Measurements from ENCODE around the gene ETFA. TPM values are rescaled to one million over a fixed set of nuclear protein-coding genes. Genes with fewer than 3 reads are reported as not detected.

The ETFA gene
- total RNA-seq, 1 experiment from 2014 or later = 223 TPM

DNA sequence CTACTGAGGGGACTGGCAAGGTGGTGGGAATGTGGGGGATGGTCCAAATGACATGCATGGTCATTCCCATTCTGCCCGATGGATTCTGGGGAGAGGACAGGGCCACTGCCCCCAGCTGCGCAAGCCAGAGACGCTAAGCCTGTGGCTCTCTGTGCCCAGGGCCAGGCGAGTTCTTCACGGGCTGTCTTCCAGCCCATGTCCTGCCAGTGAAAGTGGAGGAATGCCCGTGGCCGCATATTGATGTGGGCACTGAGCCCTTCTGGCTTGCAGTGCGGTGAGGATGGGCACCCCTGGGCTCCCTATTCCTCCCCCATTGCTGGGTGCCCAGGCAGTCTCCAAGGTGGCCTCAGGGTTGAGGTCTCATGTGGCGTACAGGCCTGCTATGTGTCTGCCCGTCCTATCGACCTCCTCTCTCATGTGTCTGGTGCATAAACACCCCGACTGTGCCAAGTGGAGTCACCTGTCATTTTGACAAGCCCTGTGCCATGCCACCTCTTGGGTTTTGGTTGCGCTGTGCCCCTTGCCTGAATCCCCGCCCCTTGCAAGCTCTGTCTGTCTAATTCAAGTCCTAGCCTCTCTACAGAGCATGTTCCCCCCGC lies 134.7 kb downstream of the ETFA start:
- DNase-seq (ENCODE audit: low spot score) = no peak

DNA sequence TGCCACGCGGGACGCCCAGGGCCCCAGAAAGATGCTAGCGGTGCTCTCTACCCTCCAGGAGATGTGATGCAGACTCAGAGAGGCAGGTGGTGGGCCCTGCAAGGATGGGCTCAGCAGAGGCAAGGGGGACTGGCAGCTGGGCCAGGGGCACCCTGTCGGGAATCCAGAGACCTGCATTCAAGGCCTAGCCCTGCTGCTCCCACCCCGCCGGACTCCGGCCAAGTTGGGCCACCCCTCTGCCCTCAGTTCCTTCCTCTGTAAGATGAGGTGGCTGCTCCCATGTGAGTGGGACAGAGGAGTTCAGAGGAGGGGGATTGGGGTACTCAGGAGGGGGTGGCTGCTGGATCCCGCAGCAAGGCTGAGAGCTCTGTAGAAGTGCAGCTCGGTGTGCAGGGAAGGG lies 135.2 kb downstream of the ETFA start:
- DNase-seq (ENCODE audit: low spot score) = no peak

DNA sequence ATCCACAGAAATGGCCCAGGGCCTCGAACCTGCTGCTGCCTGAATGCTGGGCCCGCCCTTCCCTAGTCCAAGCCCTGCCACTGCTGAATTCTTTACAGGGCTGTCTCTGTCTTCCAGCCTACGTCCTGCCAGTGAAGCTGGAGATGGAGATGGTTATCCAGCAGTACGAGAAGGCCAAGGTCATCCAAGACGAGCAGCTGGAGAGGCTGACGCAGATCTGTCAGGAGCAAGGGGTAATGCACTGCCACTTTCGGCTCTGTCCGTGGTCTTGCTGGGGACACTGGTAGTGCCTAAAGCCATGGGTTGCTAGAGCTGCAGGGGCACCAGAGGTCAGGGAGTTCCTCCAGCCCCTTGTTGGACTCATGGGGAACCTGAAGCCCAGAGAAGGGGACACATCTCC lies 135.8 kb downstream of the ETFA start:
- DNase-seq (ENCODE audit: low spot score) = no peak

DNA sequence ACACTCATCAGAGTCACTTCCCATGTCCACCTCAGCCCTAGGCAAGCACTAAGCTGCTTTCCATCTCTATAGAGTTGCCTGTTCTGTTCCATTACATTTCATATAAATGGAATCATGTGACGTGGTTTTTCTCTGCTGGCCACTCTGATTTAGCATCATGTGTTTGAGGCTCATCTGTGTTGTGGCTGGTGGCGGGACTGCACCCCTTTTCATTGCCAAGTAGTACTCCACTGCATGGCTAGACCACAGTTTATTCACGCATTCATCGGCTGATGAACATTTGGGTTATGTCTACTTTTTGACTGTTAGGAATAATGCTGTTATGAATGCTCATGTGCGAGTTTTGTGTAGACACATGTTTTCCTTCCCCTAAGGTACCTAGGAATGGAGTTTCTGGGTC lies 136.6 kb downstream of the ETFA start:
- no peak for DNase-seq (ENCODE audit: low spot score)

DNA sequence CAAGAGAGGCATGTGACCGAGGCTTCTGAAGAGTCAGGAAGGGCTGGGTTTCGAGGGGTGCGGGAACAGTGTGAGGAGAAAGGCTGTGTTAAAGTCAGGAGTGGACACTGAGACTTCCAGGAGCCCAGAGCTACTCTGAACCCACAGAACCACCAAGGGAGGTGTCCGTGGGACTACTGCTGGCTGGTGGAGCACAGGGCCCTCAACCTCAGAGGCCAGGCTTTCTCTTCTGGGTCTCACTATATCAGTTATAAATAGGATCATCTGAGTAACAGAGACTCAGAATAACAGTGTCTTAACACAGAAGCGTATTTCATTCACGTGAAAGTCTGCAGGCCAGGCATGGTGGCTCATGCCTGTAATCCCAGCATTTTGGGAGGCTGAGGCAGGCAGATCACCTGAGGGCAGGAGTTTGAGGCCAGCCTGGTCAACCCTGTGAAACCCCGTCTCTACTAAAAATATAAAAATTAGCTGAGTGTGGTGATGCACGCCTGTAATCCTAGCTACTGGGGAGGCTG lies 137.9 kb downstream of the ETFA start:
- no peak for DNase-seq (ENCODE audit: low spot score)

DNA sequence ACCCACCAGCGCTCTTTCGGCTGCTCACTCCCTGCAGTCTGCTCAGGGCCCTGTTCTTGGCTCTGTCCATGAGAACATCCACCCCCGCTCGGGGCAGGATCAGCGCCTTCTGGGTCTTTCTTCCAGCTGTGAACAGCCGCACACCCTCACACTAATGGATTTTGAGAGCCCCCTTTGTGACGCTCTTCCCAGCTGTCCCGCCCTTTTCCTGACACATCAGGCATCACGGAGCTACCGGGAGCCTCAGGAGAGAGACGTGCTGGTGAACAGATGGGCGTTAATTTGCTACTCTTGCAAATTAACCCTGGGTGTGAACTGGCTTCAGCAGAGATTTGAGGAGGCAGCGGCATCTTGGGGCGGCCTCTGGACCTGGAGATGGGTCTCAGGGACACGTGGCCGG lies 138.5 kb downstream of the ETFA start:
- no peak for DNase-seq (ENCODE audit: low spot score)

DNA sequence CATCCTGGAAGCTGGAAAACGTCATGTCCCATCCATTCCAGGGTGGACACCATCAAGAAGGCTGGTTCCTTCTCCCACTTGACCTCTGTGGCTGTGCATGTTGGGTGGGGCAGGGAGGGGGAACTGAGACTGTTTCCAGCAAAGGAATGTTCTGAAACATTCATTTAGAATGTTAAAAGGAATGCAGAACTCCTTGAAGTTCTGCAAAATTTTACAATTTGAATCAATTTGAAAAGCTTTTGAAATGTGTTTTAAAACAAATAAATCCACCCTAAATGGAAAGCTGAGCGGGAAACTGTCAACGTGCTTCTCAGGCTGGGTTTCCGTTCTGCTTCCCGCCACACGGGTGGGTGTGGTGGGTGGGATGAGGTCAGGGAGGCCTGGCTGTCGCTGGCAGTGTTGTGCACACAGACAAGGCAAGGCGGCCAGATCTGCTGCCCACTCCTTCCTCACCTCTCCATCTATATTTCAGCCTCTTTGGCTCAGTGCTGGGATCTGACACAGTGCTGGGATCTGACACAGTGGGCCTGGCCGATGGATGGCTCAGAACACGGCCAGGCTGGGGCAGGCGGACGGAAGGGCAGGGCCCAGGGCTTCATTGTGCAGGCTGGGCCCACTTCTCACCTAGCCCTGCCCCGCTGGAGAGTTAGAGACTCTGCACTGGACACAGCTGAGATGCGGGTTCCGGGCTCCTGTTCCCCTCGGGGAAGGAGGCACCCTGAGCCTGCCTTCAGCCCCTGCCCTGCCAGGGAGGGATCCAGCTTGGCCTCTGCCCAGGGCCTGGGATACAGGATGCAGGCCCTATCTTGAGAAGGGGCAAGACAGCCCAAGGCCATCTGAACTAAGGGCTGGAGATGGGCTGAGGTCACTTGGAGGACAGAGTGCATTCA lies 141.1 kb downstream of the ETFA start:
- DNase-seq (ENCODE audit: low spot score) = no peak

DNA sequence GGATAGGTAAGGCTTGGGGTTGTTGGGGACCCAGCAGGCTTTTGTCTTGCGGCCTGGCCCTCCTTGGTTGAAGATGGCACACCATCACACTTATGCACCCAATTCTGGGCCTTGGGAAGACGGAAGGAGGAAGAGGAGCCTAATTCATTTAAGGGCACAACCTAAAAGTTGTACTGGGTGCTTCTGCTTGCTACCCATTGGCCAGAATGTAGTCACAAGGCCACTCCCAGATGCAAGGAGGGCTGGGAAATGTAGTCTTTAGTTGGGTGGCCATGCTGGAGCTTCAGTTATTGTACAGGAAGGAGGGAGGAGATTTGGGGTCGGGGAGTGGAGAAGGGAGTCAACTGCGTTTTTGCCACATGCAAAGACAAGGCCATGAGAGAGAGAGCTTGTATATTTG lies 142.3 kb downstream of the ETFA start:
- DNase-seq (ENCODE audit: low spot score) = peak; percentile 33

DNA sequence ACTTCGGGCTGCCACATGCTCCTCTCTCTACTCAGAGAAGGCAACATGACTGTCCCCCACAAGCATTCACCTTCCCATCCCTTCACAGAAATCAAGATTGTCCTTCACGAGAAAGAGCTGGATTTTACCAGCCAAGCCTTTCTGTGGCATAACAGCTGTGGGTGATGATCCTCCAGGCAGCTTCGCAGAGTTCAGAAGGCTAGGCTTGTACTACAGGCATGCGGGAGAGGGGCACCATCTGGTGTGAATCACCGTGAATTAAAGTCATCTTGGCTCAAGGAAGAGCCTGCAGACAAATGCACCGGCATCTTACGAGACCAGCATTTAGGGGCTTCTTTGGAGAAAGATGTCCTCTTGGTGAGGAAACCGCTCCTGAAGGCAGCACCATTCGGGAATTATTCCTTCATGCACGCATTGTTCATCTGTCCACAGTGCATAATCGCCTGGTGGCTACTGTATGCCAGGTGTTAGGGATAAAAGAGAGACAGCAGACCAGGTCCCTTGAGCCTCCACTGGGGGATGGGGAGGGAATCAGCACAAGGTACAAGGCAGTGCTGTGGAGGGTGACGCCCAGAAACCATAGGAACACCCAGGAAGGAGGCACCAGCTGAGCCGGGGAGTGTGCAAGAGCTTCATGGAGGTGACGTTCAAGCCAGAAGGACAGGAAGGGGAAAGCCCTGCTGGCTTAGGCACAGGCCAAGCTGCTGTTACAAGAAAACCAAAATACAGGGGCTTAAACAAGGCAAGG lies 142.9 kb downstream of the ETFA start:
- no peak for DNase-seq (ENCODE audit: low spot score)

DNA sequence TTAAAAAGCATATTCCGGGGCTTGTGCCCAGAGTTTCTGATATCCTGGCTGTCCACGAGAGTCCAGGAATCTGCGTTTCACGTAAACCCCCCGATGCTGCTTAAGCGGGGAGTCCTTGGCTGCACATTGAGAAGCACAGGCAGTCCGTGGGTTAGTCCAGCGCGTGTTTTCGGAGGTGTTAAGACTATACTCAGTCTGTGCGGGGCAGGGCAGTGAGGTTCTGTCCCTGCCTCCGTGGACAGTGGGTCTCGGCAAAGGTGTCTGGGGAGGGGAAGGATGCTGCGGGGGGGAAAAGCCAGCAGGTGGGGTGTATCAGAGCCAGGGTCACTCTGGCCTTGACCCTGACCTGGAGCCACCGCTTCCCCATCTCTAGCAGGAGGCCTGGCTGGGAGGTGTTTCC lies 145.3 kb downstream of the ETFA start:
- no peak for DNase-seq (ENCODE audit: low spot score)

Other genes starting within 250 kb of the ETFA start
- 1.7 and 2.9 TPM in 2 replicates for gene ISL2, start 25.3 kb upstream of the ETFA start, total RNA-seq (2014; rRNA removed; shearing (Covaris generic))

Measured in A172 (cell line).